DMS153 treated with DMSO at 0.1 percent for 48 hours (cell line): ENCODE results near the gene DPPA4.
"Not testable (repeated sequence)": the region's sequence is repeated elsewhere in the genome, so short reads cannot be mapped to it uniquely, and the experiment has no call there.

Experiments used
- DNase-seq: peaks from one replicate; lab custom pipeline; 2025; ENCODE audit not compliant: unreplicated experiment; lab: John Stamatoyannopoulos, UW

DPPA4 gene

GRCh38 chr3:109337393-109337792 lies at the start of gene DPPA4:
Gene DPPA4 (minus strand): TSS chr3:109337546. CDS start chr3:109337517, 29 bp downstream.
- DNase-seq: no peak

DNA sequence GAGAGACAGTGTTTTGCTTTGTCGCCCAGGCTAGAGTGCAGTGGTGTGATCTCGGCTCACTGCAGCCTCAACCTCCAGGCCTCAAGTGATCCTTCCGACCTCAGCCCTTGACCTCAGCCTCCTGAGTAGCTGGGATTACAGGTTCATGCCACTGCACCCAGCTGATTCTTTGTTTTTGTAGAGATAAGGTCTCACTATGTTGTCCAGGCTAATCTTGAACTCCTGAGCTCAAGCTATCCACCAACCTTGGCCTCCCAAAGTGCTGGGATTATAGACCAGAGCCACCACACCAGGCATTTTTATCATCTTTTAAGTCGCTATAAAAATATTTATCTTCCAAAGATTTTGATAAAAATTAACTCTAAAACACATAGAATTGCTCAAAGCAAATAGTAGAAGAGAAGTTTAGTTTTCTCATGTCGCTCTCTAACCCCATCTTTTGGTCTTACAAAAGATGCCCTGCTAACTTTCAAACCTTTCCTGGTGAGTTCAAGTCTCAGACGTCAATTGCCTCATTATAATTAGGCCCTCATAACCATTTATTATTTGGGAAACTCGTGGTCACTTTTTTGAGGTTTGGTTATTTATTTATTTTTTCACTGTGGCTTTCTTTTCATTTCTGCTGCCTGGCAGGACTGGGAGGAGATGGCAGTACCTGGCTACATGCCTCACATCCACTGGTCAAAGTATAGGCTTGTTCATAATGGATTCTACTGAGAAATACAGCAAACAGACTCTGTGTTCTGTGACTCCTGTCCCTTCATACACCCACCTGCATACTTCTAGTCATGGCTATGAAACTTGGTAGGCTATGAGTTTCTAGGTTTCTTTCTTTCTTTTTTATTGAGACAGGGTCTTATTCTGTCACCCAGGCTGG lies 48.3 kb upstream of the DPPA4 start:
- no peak for DNase-seq

- no peak for DNase-seq
Observed at GRCh38 chr3:109384164-109384563, 46.8 kb upstream of the DPPA4 start.

DNA sequence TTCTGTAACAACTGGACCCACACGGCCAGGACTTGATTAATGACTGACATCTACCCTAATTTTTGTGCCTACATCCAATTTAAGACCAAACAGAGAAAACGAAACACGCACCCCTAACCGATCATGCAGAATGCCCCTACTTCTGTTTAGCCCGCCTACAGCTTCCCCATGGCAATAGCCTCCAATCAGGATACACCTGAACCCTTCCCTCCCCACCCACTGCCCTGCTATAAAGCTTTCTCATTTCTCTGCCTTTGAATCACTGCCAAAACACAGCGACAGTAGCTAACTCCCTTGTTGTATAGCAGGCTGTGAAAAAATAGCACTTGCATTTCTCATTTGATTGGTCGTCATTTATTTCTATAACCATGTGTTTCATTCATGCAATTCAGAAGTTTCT lies 45.2 kb upstream of the DPPA4 start:
- no peak for DNase-seq

- no peak for DNase-seq
Observed at GRCh38 chr3:109375975-109376374, 38.6 kb upstream of the DPPA4 start.

GRCh38 chr3:109374434-109374833 lies 37.1 kb upstream of the DPPA4 start:
- DNase-seq: not testable (repeated sequence)

DNA sequence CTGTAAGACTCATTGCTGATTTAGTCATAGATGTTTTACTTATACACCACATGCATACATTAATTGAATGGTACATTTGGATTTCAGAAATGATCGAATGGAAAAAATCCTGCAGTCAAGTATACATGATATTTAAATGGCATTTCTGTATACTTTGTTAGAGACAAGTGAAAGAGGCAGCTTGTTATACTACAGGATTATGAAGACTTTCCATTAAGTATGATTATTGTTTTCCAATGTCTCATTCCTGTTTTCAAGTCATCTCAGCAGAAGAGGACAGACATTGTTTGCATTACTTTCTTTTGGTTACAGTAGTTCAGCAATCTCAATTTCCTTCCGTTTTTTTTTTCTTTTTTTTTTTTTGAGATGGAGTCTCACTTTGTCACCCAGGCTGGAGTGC lies 36.6 kb upstream of the DPPA4 start:
- DNase-seq: no peak

DNA sequence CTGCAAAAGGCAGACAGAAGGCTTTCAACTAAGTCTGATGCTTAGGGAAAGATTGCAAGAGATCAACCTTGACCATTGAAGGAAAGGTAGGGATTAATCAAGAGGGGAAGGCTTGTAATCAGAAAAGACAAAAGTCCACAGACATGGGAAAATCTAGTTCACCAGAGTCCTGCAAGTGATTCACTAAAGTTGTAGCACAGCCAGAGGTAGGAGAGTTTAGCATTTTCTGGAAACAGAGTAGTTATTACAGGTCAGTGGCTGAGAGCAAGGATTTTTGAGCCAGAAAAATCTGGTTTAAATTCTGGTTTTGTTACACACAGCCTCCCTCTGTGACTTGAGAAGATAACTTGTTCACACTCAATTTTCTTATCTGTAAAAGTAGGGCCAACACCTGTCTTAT lies 35.3 kb upstream of the DPPA4 start:
- DNase-seq: no peak

DNA sequence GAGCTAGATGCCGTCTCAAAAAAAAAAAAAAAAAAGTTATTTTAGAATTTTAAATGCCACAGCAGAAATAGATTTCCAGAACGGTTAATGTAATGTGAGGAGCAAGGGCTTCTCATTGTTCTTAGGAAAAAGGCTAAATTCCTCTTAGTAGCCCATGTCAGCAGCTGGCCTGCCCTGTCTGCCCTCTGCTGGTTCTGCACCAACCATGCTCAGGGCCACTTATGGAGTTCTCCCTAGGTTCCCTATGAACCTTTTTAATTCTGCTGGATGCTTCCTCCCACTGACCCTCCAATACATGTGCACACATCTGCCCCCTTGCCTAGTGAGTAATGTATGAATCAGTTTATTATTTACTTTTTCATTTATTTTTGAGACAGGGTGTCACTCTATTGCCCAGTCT lies 32.2 kb upstream of the DPPA4 start:
- DNase-seq: no peak

- DNase-seq: no peak
Observed at GRCh38 chr3:109364088-109364487, 26.7 kb upstream of the DPPA4 start.

GRCh38 chr3:109363634-109364033 lies 26.3 kb upstream of the DPPA4 start:
- DNase-seq: no peak

DNA sequence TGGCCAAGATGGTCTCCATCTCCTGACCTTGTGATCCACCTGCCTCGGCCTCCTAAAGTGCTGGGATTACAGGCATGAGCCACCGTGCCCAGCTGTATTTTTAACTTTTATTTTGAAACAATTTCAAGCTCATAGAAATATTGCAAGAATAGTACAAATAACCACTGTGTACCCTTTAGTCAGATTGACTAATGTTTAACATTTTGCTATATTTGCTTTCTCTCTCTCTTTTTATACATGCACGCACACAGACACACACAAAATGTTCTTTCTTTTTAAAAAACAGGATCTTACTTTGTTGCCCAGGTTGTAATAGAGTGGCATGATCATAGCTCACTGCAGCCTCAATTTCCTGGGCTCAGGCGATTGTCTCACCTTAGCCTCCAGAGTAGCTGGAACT lies 25.5 kb upstream of the DPPA4 start:
- no peak for DNase-seq

DNA sequence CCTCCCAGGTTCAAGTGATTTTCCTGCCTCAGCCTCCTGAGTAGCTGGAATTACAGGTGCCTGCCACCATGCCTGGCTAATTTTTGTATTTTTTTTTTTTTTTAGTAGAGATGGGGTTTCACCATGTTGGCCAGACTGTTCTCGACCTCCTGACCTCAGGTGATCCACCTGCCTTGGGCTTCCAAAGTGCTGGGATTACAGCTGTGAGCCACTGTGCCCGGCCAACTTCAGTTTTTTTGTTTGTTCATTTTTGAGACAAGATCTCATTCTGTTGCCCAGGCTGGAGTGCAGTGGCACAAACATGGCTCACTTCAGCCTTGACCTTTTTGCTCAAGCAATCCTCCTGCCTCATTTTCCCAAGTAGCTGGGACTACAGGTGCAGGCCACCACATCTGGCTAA lies 21.5 kb upstream of the DPPA4 start:
- DNase-seq: not testable (repeated sequence)

GRCh38 chr3:109356442-109357155 lies 19.3 kb upstream of the DPPA4 start:
- no peak for DNase-seq

DNA sequence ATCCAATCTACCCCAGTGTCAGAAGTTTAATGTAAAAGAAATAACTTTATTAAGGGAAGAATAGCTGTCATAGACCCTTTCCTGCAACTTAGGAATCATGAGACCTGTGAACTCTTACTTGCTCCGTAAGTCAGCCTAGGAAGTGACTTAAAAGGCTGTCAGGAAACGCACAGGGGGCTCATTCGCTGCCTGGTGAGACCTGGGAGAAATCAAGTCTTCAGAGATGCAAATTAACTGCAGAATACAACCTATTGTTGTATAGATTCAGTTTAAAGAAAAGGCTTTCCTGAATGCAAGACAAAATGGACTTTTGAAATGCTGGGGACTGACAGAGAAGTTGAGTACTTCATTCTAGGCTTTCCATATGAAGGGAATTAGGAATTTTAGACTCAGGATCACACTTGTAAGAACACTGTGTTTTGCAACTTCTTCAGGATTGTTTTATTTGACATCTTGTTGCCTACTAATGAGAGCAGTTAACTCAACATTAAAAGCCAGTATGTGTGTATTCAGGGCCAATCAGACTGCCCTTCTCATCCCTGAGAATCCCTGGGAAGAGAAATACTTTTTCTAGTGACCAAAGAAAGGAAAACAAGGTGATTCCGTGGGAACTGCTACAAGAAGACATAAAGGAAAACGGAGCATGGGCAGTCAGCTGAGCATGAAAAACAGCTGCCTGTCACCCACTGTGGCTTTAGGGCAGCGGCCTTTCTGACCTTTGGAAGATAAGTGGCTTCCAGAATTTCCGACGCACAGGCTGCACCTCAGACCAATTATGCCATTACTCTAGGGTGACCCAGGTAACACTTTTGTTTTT lies 18.5 kb upstream of the DPPA4 start:
- DNase-seq: no peak

GRCh38 chr3:109353057-109353456 lies 15.7 kb upstream of the DPPA4 start:
- DNase-seq: no peak

DNA sequence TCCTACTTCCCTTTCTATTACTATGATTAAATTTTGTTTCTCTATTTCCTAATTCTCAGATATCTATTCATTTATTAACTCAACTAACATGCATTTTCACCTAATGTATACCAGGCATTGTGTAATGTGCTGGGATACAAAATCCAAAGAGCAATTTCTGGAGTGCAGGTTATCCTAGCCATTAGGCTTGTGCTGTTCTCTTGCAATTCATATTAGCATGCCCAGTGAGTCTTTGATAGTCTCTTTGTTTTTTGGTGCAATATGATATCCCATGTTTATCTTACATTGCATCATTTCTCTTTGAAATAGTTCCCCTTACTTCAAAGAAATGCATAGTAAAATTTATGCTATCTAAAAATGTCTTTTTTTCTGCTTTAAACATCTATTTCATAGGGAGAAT lies 13.9 kb upstream of the DPPA4 start:
- DNase-seq: no peak

DNA sequence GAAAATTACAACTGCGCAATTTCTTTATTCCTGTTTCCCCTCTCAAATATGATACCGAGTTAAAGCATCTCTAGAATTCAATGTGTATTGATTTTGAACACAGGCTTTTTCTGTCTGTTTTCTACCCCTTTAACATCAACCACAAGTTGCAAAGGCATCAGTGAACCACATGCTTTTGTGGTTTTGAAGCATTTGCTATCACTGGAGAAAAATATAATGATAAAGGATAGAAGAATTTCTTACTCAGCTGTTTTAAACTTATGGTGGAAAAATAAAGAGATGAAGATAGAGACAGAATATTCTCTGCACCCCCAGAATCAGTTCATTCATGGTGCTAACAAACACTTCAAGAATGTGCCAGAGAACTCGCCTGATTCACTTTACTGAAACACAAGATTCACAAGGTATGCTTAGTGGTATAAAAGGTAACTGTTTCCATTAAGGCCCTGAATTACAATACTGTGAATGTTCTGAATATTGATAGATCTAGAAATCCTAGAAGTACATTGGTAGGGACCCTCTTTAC lies 9.5 kb upstream of the DPPA4 start:
- no peak for DNase-seq

GRCh38 chr3:109346099-109346498 lies 8.8 kb upstream of the DPPA4 start:
- DNase-seq: no peak

GRCh38 chr3:109339714-109340648 lies 2.6 kb upstream of the DPPA4 start:
- no peak for DNase-seq
